RPMI8226 (cell line): Measurements from ENCODE around the gene PACS2.

Source experiments
- DNase-seq: peaks from one replicate; pipeline ENCODE4 v3.0.0-alpha.2; 2015

The PACS2 gene

GRCh38 chr14:105389534-105389933 lies 75.0 kb downstream of the PACS2 start:
- no peak for DNase-seq

- DNase-seq, result peak; percentile 80
Observed at GRCh38 chr14:105389976-105390848, 75.7 kb downstream of the PACS2 start.

GRCh38 chr14:105390849-105391500 lies 76.4 kb downstream of the PACS2 start:
- no peak for DNase-seq

- no peak for DNase-seq
Observed at GRCh38 chr14:105391541-105391940, 77.0 kb downstream of the PACS2 start.

- no peak for DNase-seq
Observed at GRCh38 chr14:105392131-105393090, 77.9 kb downstream of the PACS2 start.

GRCh38 chr14:105393151-105393550 lies 78.6 kb downstream of the PACS2 start:
- no peak for DNase-seq

GRCh38 chr14:105394714-105395537 lies 80.4 kb downstream of the PACS2 start:
- no peak for DNase-seq

GRCh38 chr14:105395538-105395854 lies 80.9 kb downstream of the PACS2 start:
- no peak for DNase-seq

- no peak for DNase-seq
Observed at GRCh38 chr14:105397350-105397931, 82.9 kb downstream of the PACS2 start.

GRCh38 chr14:105398044-105398725 lies 83.6 kb downstream of the PACS2 start, which contains the start of gene TEX22:
Gene TEX22, plus strand, starts transcription at chr14:105398538. Its CDS starts 803 bp downstream, at chr14:105399341.
- DNase-seq, result peak; percentile 83

- peak; percentile 49 for DNase-seq
Observed at GRCh38 chr14:105398726-105399465, 84.3 kb downstream of the PACS2 start.

GRCh38 chr14:105399466-105399775 lies 84.9 kb downstream of the PACS2 start:
- DNase-seq, result no peak

GRCh38 chr14:105400016-105400415 lies 85.5 kb downstream of the PACS2 start:
- DNase-seq, result no peak

GRCh38 chr14:105401699-105402098 lies 87.2 kb downstream of the PACS2 start:
- DNase-seq, result no peak

- DNase-seq, result no peak
Observed at GRCh38 chr14:105408592-105408991, 94.0 kb downstream of the PACS2 start.

GRCh38 chr14:105409364-105409763 lies 94.8 kb downstream of the PACS2 start:
- DNase-seq, result no peak

- DNase-seq, result no peak
Observed at GRCh38 chr14:105410642-105411016, 96.1 kb downstream of the PACS2 start.

- DNase-seq, result peak; percentile 59
Observed at GRCh38 chr14:105411017-105411941, 96.7 kb downstream of the PACS2 start.

GRCh38 chr14:105411985-105412770 lies 97.6 kb downstream of the PACS2 start:
- no peak for DNase-seq
